B cell (primary cell): ENCODE data around the gene CDC42BPG. TPM values are rescaled to one million over a fixed set of nuclear protein-coding genes. Genes with fewer than 3 reads are reported as not detected.

Experiments
- ATAC-seq: fragments of 200-7000 bp; cut with Tn5 transposase; one replicate; pipeline ENCODE4 v1.10.0; 2021; ENCODE audit warnings: low read depth, mild to moderate bottlenecking, moderate number of reproducible peaks, moderate library complexity
- CTCF ChIA-PET: fragments of 350-600 bp; sonication (Branson Sonifier 250); formaldehyde crosslinking; loops from one replicate; lab custom pipeline; 2021; ENCODE audit warnings: antibody characterized with exemption, inconsistent platforms; lab: Charles Lee
- POLR2A ChIA-PET: fragments of 350-600 bp; sonication (Branson Sonifier 250); formaldehyde crosslinking; loops from one replicate; lab custom pipeline; 2021; ENCODE audit warnings: antibody characterized with exemption; lab: Charles Lee
- DNase-seq: peaks from one replicate; pipeline ENCODE4 v3.0.0; 2013
- H2AFZ ChIP-seq: 2 replicates; pipeline ENCODE4 v1.6.1; 2012; ENCODE audit warnings: mild to moderate bottlenecking, low read depth, low read length; ENCODE audit not compliant: insufficient read depth, poor library complexity, severe bottlenecking
- H3K27ac ChIP-seq, 2 donors: 1 replicate in 1 of 2; 2 replicates in 1 of 2; pipeline ENCODE4 v1.5.1; 2012 to 2013; ENCODE audit warnings: low read length in 2 of 2, mild to moderate bottlenecking in 2 of 2, moderate library complexity in 1 of 2
- H3K27me3 ChIP-seq, 4 experiments: fragments of 200-600 bp in 1 of 4; sonication (generic) in 1 of 4; replicated peaks in 1 of 4; 1 replicate in 2 of 4; 2 replicates in 2 of 4; pipeline versions ENCODE4 v1.6.1 to v1.7.0; 2013 to 2016; ENCODE audit warnings: low read length in 3 of 4, mild to moderate bottlenecking in 2 of 4, mixed read lengths in 1 of 4, moderate library complexity in 1 of 4; ENCODE audit not compliant: insufficient read depth in 4 of 4, control insufficient read depth in 3 of 4; ENCODE audit errors: control extremely low read depth in 1 of 4
- H3K36me3 ChIP-seq, 2 experiments: replicated peaks in 1 of 2; 1 replicate in 1 of 2; 2 replicates in 1 of 2; pipeline versions ENCODE4 v1.6.1 to v1.7.1; 2013; ENCODE audit warnings: low read length in 1 of 2; ENCODE audit not compliant: insufficient read depth in 2 of 2, control insufficient read depth in 1 of 2; ENCODE audit errors: control extremely low read depth in 1 of 2, extremely low read depth in 1 of 2
- H3K4me1 ChIP-seq, 2 donors: fragments of 200-600 bp in 1 of 2; sonication (generic) in 1 of 2; 1 replicate in 1 of 2; 2 replicates in 1 of 2; pipeline versions ENCODE4 v1.5.1 to v1.6.1; 2013 to 2017; ENCODE audit warnings: low read length in 2 of 2; ENCODE audit not compliant: control insufficient read depth in 2 of 2, insufficient read depth in 2 of 2
- H3K4me2 ChIP-seq: replicated peaks from 2 replicates; pipeline ENCODE3; 2012; ENCODE audit warnings: mild to moderate bottlenecking, low read depth, low read length; ENCODE audit not compliant: poor library complexity, severe bottlenecking
- H3K4me3 ChIP-seq, 5 experiments: fragments of 200-600 bp in 1 of 5; sonication (generic) in 1 of 5; 1 replicate in 3 of 5; 2 replicates in 2 of 5; pipeline versions ENCODE4 v1.5.1 to v1.7.0; 2011 to 2016; ENCODE audit warnings: low read length in 4 of 5, mild to moderate bottlenecking in 4 of 5, low read depth in 2 of 5, control low read depth in 1 of 5, moderate library complexity in 1 of 5; ENCODE audit not compliant: insufficient read depth in 1 of 5; ENCODE audit errors: control extremely low read depth in 1 of 5, extremely low read depth in 1 of 5
- H3K79me2 ChIP-seq: fragments of 200-600 bp; sonication (generic); one replicate; pipeline ENCODE4 v1.6.0; 2016; ENCODE audit warnings: low read length; ENCODE audit not compliant: control insufficient read depth, insufficient read depth
- H3K9ac ChIP-seq: fragments of 200-600 bp; sonication (generic); 2 replicates; pipeline ENCODE4 v1.6.1; 2017; ENCODE audit warnings: mild to moderate bottlenecking, low read length, moderate library complexity
- H3K9me3 ChIP-seq, 3 donors: one replicate each; pipeline versions ENCODE4 v1.6.1 to v1.7.1; 2013; ENCODE audit warnings: low read length in 2 of 3; ENCODE audit not compliant: control insufficient read depth in 2 of 3, insufficient read depth in 1 of 3; ENCODE audit errors: control extremely low read depth in 1 of 3
- H4K20me1 ChIP-seq: 2 replicates; pipeline ENCODE4 v1.6.0; 2012; ENCODE audit warnings: mild to moderate bottlenecking, low read length; ENCODE audit not compliant: insufficient read depth, control insufficient read depth, poor library complexity, severe bottlenecking
- H3K27ac Mint-ChIP-seq: one replicate; pipeline ENCODE4 v1.8.0; 2021; ENCODE audit warnings: mixed read lengths
- H3K27me3 Mint-ChIP-seq: one replicate; pipeline ENCODE4 v1.8.0; 2021; ENCODE audit warnings: mixed read lengths
- H3K4me1 Mint-ChIP-seq: one replicate; pipeline ENCODE4 v1.8.0; 2021; ENCODE audit warnings: mixed read lengths
- H3K4me3 Mint-ChIP-seq: one replicate; pipeline ENCODE4 v1.8.0; 2021; ENCODE audit warnings: mixed read lengths
- H3K9me3 Mint-ChIP-seq: one replicate; pipeline ENCODE4 v1.8.0; 2022; ENCODE audit warnings: mixed read lengths; ENCODE audit not compliant: insufficient read depth
- CTCF ChIP-seq: fragments of 200-600 bp; IDR thresholded peaks from one replicate; pipeline ENCODE4 v1.8.0; 2022; ENCODE audit warnings: antibody characterized with exemption, mild to moderate bottlenecking
- EZH2 ChIP-seq: IDR thresholded peaks from 2 replicates; pipeline ENCODE4 v1.6.1; 2012; ENCODE audit warnings: borderline replicate concordance, low read depth, mild to moderate bottlenecking, moderate library complexity, low read length; ENCODE audit not compliant: insufficient read depth, poor library complexity, severe bottlenecking
- WGBS: methylation state at CpG from one replicate; pipeline ENCODE4 v1.1.5; 2013; ENCODE audit warnings: missing lambda C conversion rate; ENCODE audit not compliant: insufficient coverage; 5-methylcytosine and 5-hydroxymethylcytosine counted together
- intact Hi-C: fragments of 100-400 bp; cut with micrococcal nuclease; formaldehyde crosslinking; loops from one replicate; pipeline ENCODE4 v1.10.0; 2022
- polyA plus RNA-seq: library from polyadenylated mRNA; depleted of rRNA; stranded (reverse); fragments of >200 nt; gene quantifications from 2 replicates; pipeline ENCODE4 v1.2.3, GENCODE V29; 2012
- total RNA-seq, 2 donors: library from RNA; stranded (reverse); fragments of 120-200 nt in 1 of 2; gene quantifications; 1 replicate in 1 of 2; 2 replicates in 1 of 2; pipeline versions ENCODE4 v1.2.3 to v1.2.4, GENCODE V29; 2013 to 2022

The CDC42BPG gene
- total and polyA plus RNA-seq, 2 donors (not counting 1 experiment from before 2014, with no cell fraction given): 3.7 to 8.7 TPM

DNA sequence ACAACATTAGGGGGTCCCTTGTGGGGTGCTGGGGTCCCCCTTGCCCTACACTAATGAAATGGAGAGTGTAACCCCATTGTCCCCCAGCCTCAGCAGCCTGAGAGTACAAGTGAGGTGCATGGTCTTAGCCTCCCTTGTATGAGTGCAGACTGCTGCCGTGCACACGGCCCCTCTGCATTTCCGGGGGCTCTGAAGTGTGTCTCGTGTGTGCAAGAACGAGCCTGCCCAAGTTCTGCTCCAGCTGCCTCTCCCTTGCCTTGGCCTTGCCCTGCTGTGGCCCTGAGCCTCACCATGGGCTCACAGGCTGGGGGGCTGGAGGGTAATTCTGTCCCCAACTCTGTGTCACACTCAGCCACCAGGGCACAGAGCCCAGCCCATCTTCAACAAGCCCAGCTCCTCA is 39.1 kb upstream of the CDC42BPG start:
- Histone ChIP-seq H3K4me2 (no peak overlapping the region), H3K36me3 (no peaks in the 10 kb centered on the region), H4K20me1 (no peaks in the 10 kb centered on the region), H3K4me3 (no peak overlapping the region), H3K9me3 (no peaks in the 10 kb centered on the region), H2AFZ (no peak overlapping the region), H3K9ac (no peak overlapping the region), H3K27ac (no peak overlapping the region), H3K79me2 (peaks cover 5% of the 10 kb centered on the region), H3K4me1 (peaks cover 35 to 38% of the 10 kb centered on the region in 2 donors), H3K27me3 (no peaks in the 10 kb centered on the region)
- H3K27ac Mint-ChIP-seq: no peak overlapping the region
- WGBS: 92% methylated on average over 5 of the region's 5 CpGs
- no peaks in the 10 kb centered on the region for H3K27me3 Mint-ChIP-seq
- no peak for TF ChIP-seq EZH2
- TF ChIP-seq CTCF: no peak
- H3K9me3 Mint-ChIP-seq: no peaks in the 10 kb centered on the region
- ATAC-seq (no peak), DNase-seq (no peak)
- H3K4me3 Mint-ChIP-seq: no peak overlapping the region
- peaks cover 47% of the 10 kb centered on the region for H3K4me1 Mint-ChIP-seq
- CTCF ChIA-PET: interaction anchor here (2.4 to 30.2 kb wide), 2 partner anchors 10 to 27 kb away, joined by 18 to 1254 read pairs; partner anchors contain the start of gene CDC42BPG
- POLR2A ChIA-PET: interaction anchor here (0.7 kb wide), 1 partner anchor 36 kb away, joined by 3 read pairs; no protein-coding TSS in a partner anchor
- intact Hi-C loops: no loop called here

DNA sequence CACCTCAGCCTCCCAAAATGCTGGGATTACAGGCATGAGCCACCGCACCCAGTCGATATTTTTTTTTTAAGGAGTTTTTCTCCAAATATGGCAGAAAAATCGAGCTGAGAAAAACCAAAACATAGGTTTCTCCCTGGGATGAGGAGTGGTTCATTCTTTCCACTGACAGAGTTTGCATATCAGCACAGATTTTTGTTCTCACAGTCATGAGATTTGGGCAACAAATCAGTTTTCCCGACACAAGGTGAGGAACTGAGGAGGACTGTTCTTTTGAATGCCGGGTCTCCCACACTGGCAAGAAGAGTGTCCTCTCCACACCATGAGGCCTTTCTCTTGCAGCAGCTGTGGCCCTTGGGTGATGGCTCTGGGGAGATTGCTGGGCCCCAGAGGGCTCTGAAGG is 37.8 kb upstream of the CDC42BPG start:
- Histone ChIP-seq H4K20me1 (peaks cover 11% of the 10 kb centered on the region), H3K27me3 (no peaks in the 10 kb centered on the region), H3K9me3 (peaks cover 0 to 4% (median 0%) of the 10 kb centered on the region in 3 donors), H3K4me1 (peaks cover 22 to 26% of the 10 kb centered on the region in 2 donors), H3K9ac (no peak overlapping the region), H3K4me2 (no peak overlapping the region), H2AFZ (no peak overlapping the region), H3K79me2 (peaks cover 12% of the 10 kb centered on the region), H3K36me3 (no peaks in the 10 kb centered on the region), H3K4me3 (no peak overlapping the region), H3K27ac (no peak overlapping the region)
- ATAC-seq (no peak), DNase-seq (no peak)
- no peak overlapping the region for H3K4me3 Mint-ChIP-seq
- ChIA-PET CTCF (interaction anchor here (1.2 to 30.2 kb wide), 3 partner anchors 9 to 66 kb away, joined by 3 to 1254 read pairs (median 7); partner anchors contain the start of gene CDC42BPG), POLR2A (interaction anchor here (10.0 kb wide), 1 partner anchor 32 kb away, joined by 158 read pairs; no protein-coding TSS in a partner anchor)
- H3K27ac Mint-ChIP-seq: peak overlapping the region; percentile 26
- WGBS: no CpG with 5 or more reads among the region's 5 CpGs
- H3K27me3 Mint-ChIP-seq: no peaks in the 10 kb centered on the region
- H3K9me3 Mint-ChIP-seq: no peaks in the 10 kb centered on the region
- intact Hi-C loops: no loop called here
- no peak for TF ChIP-seq CTCF
- no peak for TF ChIP-seq EZH2
- H3K4me1 Mint-ChIP-seq: peaks cover 39% of the 10 kb centered on the region
